ENCODE results near the gene DYNC2I2.

DNA sequence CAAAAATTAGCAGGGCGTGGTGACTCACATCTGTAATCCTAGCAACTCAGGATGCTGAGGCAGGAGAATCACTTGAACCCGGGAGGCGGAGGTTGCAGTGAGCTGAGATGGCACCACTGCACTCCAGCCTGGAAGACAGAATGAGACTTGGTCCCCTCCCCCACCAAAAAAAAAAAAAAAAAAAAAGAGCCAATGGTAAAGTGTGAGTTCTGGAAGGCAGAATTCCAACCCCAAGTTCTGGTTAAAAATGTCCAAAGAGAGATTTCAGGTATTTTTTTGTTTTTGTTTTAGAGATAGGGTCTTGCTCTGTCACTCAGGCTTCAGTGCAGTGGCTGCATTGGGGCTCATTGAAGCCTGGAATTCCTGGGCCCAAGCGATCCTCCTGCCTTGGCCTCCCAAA, 30.8 kb upstream of the DYNC2I2 start:
- TF ChIP-seq CTCF (IDR thresholded peaks at IDR 0.05) (no peak), POLR2A (IDR thresholded peaks at IDR 0.05) (no peak)

Data from testis (tissue), 2 donors.